H1 (cell line): ENCODE results near the gene SPAG16. TPM values are rescaled to one million over a fixed set of nuclear protein-coding genes. Genes with fewer than 3 reads are reported as not detected.

Experiments used
- CTCF ChIA-PET: fragments of 300-600 bp; sonication (Branson Sonifier 250); formaldehyde crosslinking; loops from one replicate; lab custom pipeline; 2021; ENCODE audit not compliant: partially characterized antibody; lab: Charles Lee
- POLR2A ChIA-PET: fragments of 300-600 bp; sonication (Branson Sonifier 250); formaldehyde crosslinking; loops from one replicate; lab custom pipeline; 2021; ENCODE audit warnings: inconsistent platforms; ENCODE audit not compliant: partially characterized antibody; lab: Charles Lee
- DNase-seq, 2 experiments: peaks; one replicate each; pipeline versions ENCODE4 v3.0.0 to v3.0.0-alpha.2; 2010 to 2022; ENCODE audit warnings: low spot score in 2 of 2, low read depth in 1 of 2, mixed read lengths in 1 of 2
- FAIRE-seq: peaks from 2 replicates; lab custom pipeline; 2011; peaks lifted over from hg19 to GRCh38; lab: Jason Lieb, UNC
- H2AFZ ChIP-seq: 2 replicates; pipeline ENCODE4 v1.8.1; 2012; ENCODE audit warnings: low read length, inconsistent platforms
- H2AK5ac ChIP-seq: 2 replicates; pipeline ENCODE4 v1.6.1; 2013; ENCODE audit warnings: low read depth, low read length
- H2BK120ac ChIP-seq: replicated peaks from 2 replicates; pipeline ENCODE3; 2013; ENCODE audit warnings: low read depth, low read length, inconsistent platforms
- H2BK12ac ChIP-seq: 2 replicates; pipeline ENCODE4 v1.6.1; 2013; ENCODE audit warnings: low read depth, low read length
- H2BK15ac ChIP-seq: 2 replicates; pipeline ENCODE4 v1.6.1; 2013; ENCODE audit warnings: low read length
- H2BK20ac ChIP-seq: 2 replicates; pipeline ENCODE4 v1.6.1; 2013; ENCODE audit warnings: low read length
- H2BK5ac ChIP-seq: 2 replicates; pipeline ENCODE4 v1.6.1; 2013; ENCODE audit warnings: low read depth, low read length
- H3K14ac ChIP-seq: 2 replicates; pipeline ENCODE4 v1.6.1; 2013; ENCODE audit warnings: inconsistent platforms; ENCODE audit not compliant: insufficient read length
- H3K18ac ChIP-seq: 2 replicates; pipeline ENCODE4 v1.6.1; 2013; ENCODE audit warnings: low read length; ENCODE audit errors: extremely low read depth
- H3K23ac ChIP-seq: 2 replicates; pipeline ENCODE4 v1.6.1; 2013; ENCODE audit warnings: inconsistent platforms; ENCODE audit not compliant: insufficient read length
- H3K23me2 ChIP-seq: 2 replicates; pipeline ENCODE4 v1.6.1; 2013; ENCODE audit warnings: low read depth, low read length
- H3K27ac ChIP-seq: 2 replicates; pipeline ENCODE4 v1.6.1; 2011; ENCODE audit warnings: low read depth, low read length, inconsistent platforms
- H3K27me3 ChIP-seq, 4 experiments: replicated peaks in 1 of 4; 1 replicate in 1 of 4; 2 replicates in 3 of 4; pipeline versions ENCODE4 v1.6.1 to v1.8.1; 2011 to 2013; ENCODE audit warnings: low read length in 3 of 4, mild to moderate bottlenecking in 3 of 4, inconsistent platforms in 2 of 4, mixed read lengths in 2 of 4, moderate library complexity in 1 of 4; ENCODE audit not compliant: control insufficient read depth in 3 of 4, insufficient read depth in 3 of 4; ENCODE audit errors: extremely low read depth in 1 of 4
- H3K36me3 ChIP-seq, 4 experiments: 2 replicates each; pipeline versions ENCODE4 v1.6.1 to v1.8.1; 2011 to 2013; ENCODE audit warnings: mild to moderate bottlenecking in 4 of 4, low read length in 3 of 4, moderate library complexity in 2 of 4, control low read depth in 1 of 4, inconsistent platforms in 1 of 4; ENCODE audit not compliant: insufficient read depth in 4 of 4, control insufficient read depth in 2 of 4
- H3K4ac ChIP-seq: replicated peaks from 2 replicates; pipeline ENCODE3; 2013; ENCODE audit warnings: low read length, low read depth, mixed read lengths, inconsistent platforms; ENCODE audit not compliant: insufficient read length
- H3K4me1 ChIP-seq, 4 experiments: replicated peaks in 1 of 4; 1 replicate in 1 of 4; 2 replicates in 3 of 4; pipeline versions ENCODE4 v1.6.1 to v1.8.1; 2011 to 2013; ENCODE audit warnings: low read length in 3 of 4, inconsistent platforms in 2 of 4, mixed read lengths in 1 of 4; ENCODE audit not compliant: insufficient read depth in 4 of 4, control insufficient read depth in 3 of 4
- H3K4me2 ChIP-seq, 2 experiments: 2 replicates each; pipeline versions ENCODE4 v1.6.1 to v1.8.1; 2011 to 2013; ENCODE audit warnings: low read depth in 2 of 2, low read length in 2 of 2, control low read depth in 1 of 2, inconsistent platforms in 1 of 2, mild to moderate bottlenecking in 1 of 2; ENCODE audit not compliant: insufficient read depth in 1 of 2
- H3K4me3 ChIP-seq, 4 experiments: fragments of 200-600, 300-600 bp in 1 of 4; sonication (generic), shearing (Covaris generic), sonication (Bioruptor Twin) in 1 of 4; 2 replicates each; pipeline versions ENCODE4 v1.5.1 to v1.8.1; 2011 to 2016; ENCODE audit warnings: low read length in 4 of 4, low read depth in 3 of 4, control low read depth in 2 of 4, inconsistent platforms in 2 of 4, mild to moderate bottlenecking in 2 of 4, mixed read lengths in 1 of 4, moderate library complexity in 1 of 4; ENCODE audit not compliant: insufficient read depth in 2 of 4; ENCODE audit errors: extremely low read depth in 1 of 4
- H3K56ac ChIP-seq: replicated peaks from 2 replicates; pipeline ENCODE3; 2013; ENCODE audit warnings: low read depth, mild to moderate bottlenecking, mixed read lengths, low read length, inconsistent platforms; ENCODE audit not compliant: insufficient read length
- H3K79me1 ChIP-seq: 2 replicates; pipeline ENCODE4 v1.6.1; 2013; ENCODE audit warnings: low read depth, low read length, control low read depth
- H3K79me2 ChIP-seq, 2 experiments: 2 replicates each; pipeline versions ENCODE4 v1.6.1 to v1.8.1; 2012 to 2013; ENCODE audit warnings: low read length in 2 of 2, mild to moderate bottlenecking in 2 of 2, inconsistent platforms in 1 of 2; ENCODE audit not compliant: insufficient read depth in 2 of 2, control insufficient read depth in 1 of 2
- H3K9ac ChIP-seq, 4 experiments: replicated peaks in 1 of 4; 1 replicate in 1 of 4; 2 replicates in 3 of 4; pipeline versions ENCODE4 v1.6.1 to v1.8.1; 2011 to 2013; ENCODE audit warnings: low read depth in 3 of 4, low read length in 3 of 4, control low read depth in 2 of 4, mild to moderate bottlenecking in 2 of 4, moderate library complexity in 2 of 4, inconsistent platforms in 1 of 4; ENCODE audit errors: extremely low read depth in 1 of 4
- H3K9me3 ChIP-seq, 2 experiments: 2 replicates each; pipeline versions ENCODE4 v1.6.1 to v1.8.1; 2012 to 2013; ENCODE audit warnings: mild to moderate bottlenecking in 2 of 2, moderate library complexity in 2 of 2, control low read depth in 1 of 2, inconsistent platforms in 1 of 2, low read depth in 1 of 2, low read length in 1 of 2, mixed read lengths in 1 of 2; ENCODE audit not compliant: insufficient read depth in 2 of 2
- H4K20me1 ChIP-seq, 2 experiments: replicated peaks in 1 of 2; 2 replicates each; pipeline versions ENCODE3 to v1.8.1; 2011 to 2013; ENCODE audit warnings: inconsistent platforms in 2 of 2, low read length in 2 of 2, mild to moderate bottlenecking in 1 of 2; ENCODE audit not compliant: insufficient read depth in 2 of 2, control insufficient read depth in 1 of 2
- H4K5ac ChIP-seq: 2 replicates; pipeline ENCODE4 v1.6.1; 2013; ENCODE audit warnings: low read length, low read depth, mixed read lengths, inconsistent platforms; ENCODE audit not compliant: insufficient read length
- H4K8ac ChIP-seq: 2 replicates; pipeline ENCODE4 v1.8.0; 2013; ENCODE audit warnings: mild to moderate bottlenecking, moderate library complexity, low read length, inconsistent platforms; ENCODE audit not compliant: insufficient read depth; ENCODE audit errors: extremely low read depth
- H4K91ac ChIP-seq: replicated peaks from 2 replicates; pipeline ENCODE3; 2013; ENCODE audit warnings: low read length, mixed read lengths, inconsistent platforms; ENCODE audit not compliant: insufficient read length
- BACH1 ChIP-seq: IDR thresholded peaks from 2 replicates; pipeline ENCODE4 v1.6.1; 2012; ENCODE audit warnings: low read length, improper control_type of control experiment
- BCL11A ChIP-seq, 2 experiments: IDR thresholded peaks; one replicate each; pipeline ENCODE4 v1.6.1; 2011; ENCODE audit warnings: low read depth in 2 of 2, low read length in 2 of 2, mild to moderate bottlenecking in 2 of 2
- CBX5 ChIP-seq: fragments of 300-800, 300-1000 bp; sonication (generic); IDR thresholded peaks from 2 replicates; pipeline ENCODE4 v1.7.1; 2016; ENCODE audit warnings: antibody characterized with exemption, low read length, low read depth
- CBX8 ChIP-seq: fragments of 300-800, 300-1000 bp; sonication (generic); IDR thresholded peaks from 2 replicates; pipeline ENCODE4 v1.7.1; 2016; ENCODE audit warnings: low read depth, low read length, borderline replicate concordance
- CHD1 ChIP-seq: IDR thresholded peaks from 2 replicates; pipeline ENCODE4 v1.6.1; 2012; ENCODE audit warnings: low read depth, low read length, improper control_type of control experiment
- CTBP2 ChIP-seq: IDR thresholded peaks from 2 replicates; pipeline ENCODE4 v1.7.0; 2011; ENCODE audit warnings: borderline replicate concordance, mild to moderate bottlenecking, moderate library complexity, mixed read lengths, low read length; ENCODE audit not compliant: insufficient read depth, insufficient read length
- EGR1 ChIP-seq: IDR thresholded peaks from 2 replicates; pipeline ENCODE4 v1.6.1; 2011; ENCODE audit warnings: low read depth, low read length, borderline replicate concordance
- NANOG ChIP-seq: IDR thresholded peaks from 2 replicates; pipeline ENCODE4 v1.6.1; 2011; ENCODE audit warnings: low read length, low read depth, mild to moderate bottlenecking, inconsistent platforms; ENCODE audit not compliant: insufficient read depth, poor library complexity, severe bottlenecking
- PHF8 ChIP-seq: fragments of 200-600 bp; sonication (generic); conservative IDR thresholded peaks from 2 replicates; pipeline ENCODE4 v1.7.1; 2012; ENCODE audit warnings: low read depth, mild to moderate bottlenecking, inconsistent platforms, low read length, moderate library complexity
- RXRA ChIP-seq: IDR thresholded peaks from 2 replicates; pipeline ENCODE4 v1.6.1; 2011; ENCODE audit warnings: low read depth, mild to moderate bottlenecking, low read length, moderate library complexity; ENCODE audit not compliant: insufficient read depth
- SP1 ChIP-seq: IDR thresholded peaks from 2 replicates; pipeline ENCODE4 v1.6.1; 2011; ENCODE audit warnings: low read depth, low read length
- polyA plus RNA-seq, 7 experiments: library from polyadenylated mRNA; depleted of rRNA in 3 of 7; stranded (reverse) in 5 of 7; unstranded in 2 of 7; fragments of >200 nt in 5 of 7; fragments of 200-250 nt in 2 of 7; gene quantifications; 1 replicate in 5 of 7; 2 replicates in 1 of 7; 4 replicates in 1 of 7; pipeline versions ENCODE4 v1.2.1 to v1.2.3, GENCODE V29; 2011 to 2013; ENCODE audit warnings: missing spikeins in 2 of 7, mixed read lengths in 2 of 7
- total RNA-seq: library from RNA; stranded (reverse); fragmentation: NEBNext Ultra II Directional; extraction: Animal tissue kit (Norgen Biotek cat#: 25700); gene quantifications from 2 replicates; pipeline ENCODE4 v1.2.1, GENCODE V29; 2021
- TF ChIP-seq, protein P1 (sequence below): IDR thresholded peaks from 2 replicates; pipeline ENCODE4 v1.6.1; 2011; ENCODE audit warnings: low read depth, mild to moderate bottlenecking, low read length; ENCODE audit not compliant: insufficient read depth
- TF ChIP-seq, protein P2 (sequence below): IDR thresholded peaks from 2 replicates; pipeline ENCODE4 v1.6.1; 2012; ENCODE audit warnings: low read length, inconsistent platforms

SPAG16 gene
- total and polyA plus RNA-seq, 2 of the 8 experiments (the other 6 are each of a cell fraction or from before 2014, with no cell fraction given): 6.0 to 14.9 TPM

- DNase-seq (no peak), FAIRE-seq (no peak)
- Histone ChIP-seq H4K5ac (no peak overlapping the region), H3K27ac (no peak overlapping the region), H2BK20ac (no peak overlapping the region), H3K18ac (no peak overlapping the region), H2AK5ac (no peak overlapping the region), H3K4ac (no peak overlapping the region), H3K23me2 (no peaks in the 10 kb centered on the region), H3K4me1 (no peaks in the 10 kb centered on the region), H2BK120ac (no peak overlapping the region), H3K27me3 (no peaks in the 10 kb centered on the region), H3K9ac (no peak overlapping the region), H3K4me2 (no peak overlapping the region), H3K9me3 (peaks cover 8 to 16% of the 10 kb centered on the region in 2 experiments; a peak in 3 of 4 replicates), H3K23ac (no peak overlapping the region), H3K14ac (no peak overlapping the region), H4K8ac (no peak overlapping the region), H2AFZ (no peak overlapping the region), H2BK5ac (no peak overlapping the region), H3K36me3 (peaks cover 0 to 3% (median 0%) of the 10 kb centered on the region in 4 experiments; a peak in 2 of 8 replicates), H3K4me3 (no peak overlapping the region), H4K20me1 (no peaks in the 10 kb centered on the region), H4K91ac (no peak overlapping the region), H3K56ac (no peak overlapping the region), H2BK12ac (no peak overlapping the region), H3K79me2 (no peaks in the 10 kb centered on the region), H2BK15ac (no peak overlapping the region), H3K79me1 (no peaks in the 10 kb centered on the region)
- ChIA-PET CTCF (no interaction called here), POLR2A (no interaction called here)
- TF ChIP-seq EGR1 (no peak), PHF8 (no peak), CTBP2 (no peak), BCL11A (IDR thresholded peaks at IDR 0.05; ENCODE audit: low read depth in 2 of 2, low read length in 2 of 2) (no peak), CHD1 (no peak), NANOG (no peak), SP1 (no peak), CBX8 (no peak), CBX5 (no peak), RXRA (no peak), BACH1 (no peak)
- TF ChIP-seq, protein P1, sequence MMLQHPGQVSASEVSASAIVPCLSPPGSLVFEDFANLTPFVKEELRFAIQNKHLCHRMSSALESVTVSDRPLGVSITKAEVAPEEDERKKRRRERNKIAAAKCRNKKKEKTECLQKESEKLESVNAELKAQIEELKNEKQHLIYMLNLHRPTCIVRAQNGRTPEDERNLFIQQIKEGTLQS: no peak
- TF ChIP-seq, protein P2, sequence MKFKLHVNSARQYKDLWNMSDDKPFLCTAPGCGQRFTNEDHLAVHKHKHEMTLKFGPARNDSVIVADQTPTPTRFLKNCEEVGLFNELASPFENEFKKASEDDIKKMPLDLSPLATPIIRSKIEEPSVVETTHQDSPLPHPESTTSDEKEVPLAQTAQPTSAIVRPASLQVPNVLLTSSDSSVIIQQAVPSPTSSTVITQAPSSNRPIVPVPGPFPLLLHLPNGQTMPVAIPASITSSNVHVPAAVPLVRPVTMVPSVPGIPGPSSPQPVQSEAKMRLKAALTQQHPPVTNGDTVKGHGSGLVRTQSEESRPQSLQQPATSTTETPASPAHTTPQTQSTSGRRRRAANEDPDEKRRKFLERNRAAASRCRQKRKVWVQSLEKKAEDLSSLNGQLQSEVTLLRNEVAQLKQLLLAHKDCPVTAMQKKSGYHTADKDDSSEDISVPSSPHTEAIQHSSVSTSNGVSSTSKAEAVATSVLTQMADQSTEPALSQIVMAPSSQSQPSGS: no peak
Observed at GRCh38 chr2:213664817-213665216, 380.6 kb downstream of the SPAG16 start.
